ENCODE measurements around the gene FLVCR2. TPM values are rescaled to one million over a fixed set of nuclear protein-coding genes. Genes with fewer than 3 reads are reported as not detected.

Gene FLVCR2
- polyA plus RNA-seq, 3 donors: 13.2 to 36.6 (median 16.3) TPM

- intact Hi-C loops (cut with micrococcal nuclease): no loop called here
- 100% methylated on average over 3 of the region's 4 CpGs for WGBS (ENCODE audit: insufficient coverage)
These were observed 41.3 kb upstream of the FLVCR2 start for GRCh38 chr14:75537071-75537470.

GRCh38 chr14:75539162-75539560, 39.3 kb upstream of the FLVCR2 start:
- Histone ChIP-seq H3K27me3 (ENCODE audit: control insufficient read depth in 2 of 2, insufficient read depth in 2 of 2, low read length in 2 of 2) (no peaks in the 10 kb centered on the region), H3K9ac (ENCODE audit: insufficient read depth, low read length, poor library complexity, severe bottlenecking) (no peak overlapping the region), H3K4me3 (replicated peaks in 1 of 3; ENCODE audit: low read depth in 2 of 3, low read length in 3 of 3) (no peak overlapping the region), H3K36me3 (replicated peaks in 1 of 2; ENCODE audit: control insufficient read depth in 1 of 2, insufficient read depth in 2 of 2, low read length in 2 of 2) (peaks cover 17 to 36% of the 10 kb centered on the region in 2 donors), H3K27ac (ENCODE audit: low read depth in 1 of 2, low read length in 2 of 2) (no peak overlapping the region), H3K4me2 (replicated peaks; ENCODE audit: extremely low read depth, low read length, poor library complexity, severe bottlenecking) (no peak overlapping the region), H3K9me3 (replicated peaks in 1 of 2; ENCODE audit: control insufficient read depth in 1 of 2, insufficient read depth in 1 of 2, low read length in 2 of 2) (no peaks in the 10 kb centered on the region), H4K20me1 (ENCODE audit: insufficient read depth, low read length) (no peaks in the 10 kb centered on the region), H3K79me2 (ENCODE audit: insufficient read depth, low read length) (peaks cover 60% of the 10 kb centered on the region), H2AFZ (ENCODE audit: insufficient read depth, low read depth, low read length, poor library complexity, severe bottlenecking) (no peak overlapping the region), H3K4me1 (ENCODE audit: control insufficient read depth in 1 of 2, insufficient read depth in 2 of 2, low read length in 2 of 2) (peaks cover 22 to 25% of the 10 kb centered on the region in 2 donors)
- WGBS (ENCODE audit: insufficient coverage): no CpG with 5 or more reads among the region's 5 CpGs
- Mint-ChIP-seq H3K9me3 (no peaks in the 10 kb centered on the region), H3K27me3 (ENCODE audit: low read depth in 3 of 3) (no peaks in the 10 kb centered on the region), H3K27ac (peak overlapping the region in 1 of 7 donors; percentile 44), H3K36me3 (peaks cover 31 to 41% of the 10 kb centered on the region in 2 donors), H3K4me3 (no peak overlapping the region), H3K4me1 (peaks cover 31% of the 10 kb centered on the region)
- TF ChIP-seq CTCF (IDR thresholded peaks at IDR 0.05): no peak
- intact Hi-C loops (cut with micrococcal nuclease): no loop called here
- DNase-seq: no peak

More at GRCh38 chr14:75537071-75537470, 41.3 kb upstream of the FLVCR2 start:
- H3K9me3 ChIP-seq (replicated peaks in 1 of 2; ENCODE audit: control insufficient read depth in 1 of 2, insufficient read depth in 1 of 2, low read length in 2 of 2): no peaks in the 10 kb centered on the region
- peaks cover 39 to 53% of the 10 kb centered on the region in 2 donors for H3K36me3 Mint-ChIP-seq
- H3K9ac ChIP-seq (ENCODE audit: insufficient read depth, low read length, poor library complexity, severe bottlenecking): no peak overlapping the region
- peaks cover 17 to 36% of the 10 kb centered on the region in 2 donors for H3K36me3 ChIP-seq (replicated peaks in 1 of 2; ENCODE audit: control insufficient read depth in 1 of 2, insufficient read depth in 2 of 2, low read length in 2 of 2)
- peaks cover 16 to 22% of the 10 kb centered on the region in 2 donors for H3K4me1 ChIP-seq (ENCODE audit: control insufficient read depth in 1 of 2, insufficient read depth in 2 of 2, low read length in 2 of 2)
- no peak for TF ChIP-seq CTCF (IDR thresholded peaks at IDR 0.05)
- H4K20me1 ChIP-seq (ENCODE audit: insufficient read depth, low read length): peaks cover 10% of the 10 kb centered on the region
- no peak overlapping the region for H3K27ac ChIP-seq (ENCODE audit: low read depth in 1 of 2, low read length in 2 of 2)
- H3K4me1 Mint-ChIP-seq: peaks cover 27% of the 10 kb centered on the region
- H3K4me2 ChIP-seq (replicated peaks; ENCODE audit: extremely low read depth, low read length, poor library complexity, severe bottlenecking): no peak overlapping the region
- H3K4me3 ChIP-seq (replicated peaks in 1 of 3; ENCODE audit: low read depth in 2 of 3, low read length in 3 of 3): no peak overlapping the region
- H2AFZ ChIP-seq (ENCODE audit: insufficient read depth, low read depth, low read length, poor library complexity, severe bottlenecking): no peak overlapping the region
- H3K9me3 Mint-ChIP-seq: no peaks in the 10 kb centered on the region
- DNase-seq: no peak
- H3K27ac Mint-ChIP-seq: peak overlapping the region in 1 of 7 donors; percentile 78
- peaks cover 60% of the 10 kb centered on the region for H3K79me2 ChIP-seq (ENCODE audit: insufficient read depth, low read length)
- no peaks in the 10 kb centered on the region for H3K27me3 ChIP-seq (ENCODE audit: control insufficient read depth in 2 of 2, insufficient read depth in 2 of 2, low read length in 2 of 2)
- H3K27me3 Mint-ChIP-seq (ENCODE audit: low read depth in 3 of 3): no peaks in the 10 kb centered on the region
- H3K4me3 Mint-ChIP-seq: no peak overlapping the region

Data from CD14-positive monocyte (primary cell).